HepG2 (cell line): ENCODE data around the gene RFXAP.

ENCODE experiments used
- ETV5 ChIP-seq: IDR thresholded peaks from 2 replicates; pipeline ENCODE4 v1.6.1; 2018; ENCODE audit warnings: missing biosample characterization, missing genetic modification reagents, inconsistent platforms, borderline replicate concordance
- FOXM1 ChIP-seq: sonication (generic); formaldehyde crosslinking; IDR thresholded peaks from 2 replicates; pipeline ENCODE4 v1.5.0; 2020; ENCODE audit warnings: missing genetic modification reagents
- NFRKB ChIP-seq: fragments of 450-650 bp; IDR thresholded peaks from 2 replicates; pipeline ENCODE4 v1.6.1; 2017

DNA sequence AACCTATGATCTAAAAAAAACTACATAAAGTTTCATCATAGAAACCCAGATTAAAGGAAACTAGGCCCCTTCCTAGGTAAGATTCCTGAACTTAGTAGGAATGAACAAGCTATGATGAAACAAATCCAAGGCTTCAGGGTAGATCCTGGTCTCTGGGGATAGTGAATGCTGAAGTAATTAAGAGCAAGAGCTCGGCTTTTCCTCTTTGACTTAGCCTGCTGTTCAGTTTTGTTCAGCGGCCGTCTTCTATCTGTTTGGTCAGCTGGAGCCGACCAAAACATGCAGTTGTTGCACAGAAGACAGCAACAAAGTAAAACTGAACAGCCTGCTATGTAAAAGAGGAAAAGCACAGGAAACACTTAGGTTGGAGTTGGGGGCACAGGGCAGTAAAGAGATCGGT, 44.1 kb upstream of the RFXAP start:
- TF ChIP-seq ETV5 (CRISPR knock-in tag) (no peak), FOXM1 (CRISPR knock-in tag) (no peak), NFRKB (no peak)
